ENCODE results near the gene EYS.

EYS gene

GRCh38 chr6:64987066-64987465 lies 720.0 kb downstream of the EYS start:
- Histone ChIP-seq H3K4me2 (ENCODE audit: low read depth, low read length, poor library complexity, severe bottlenecking) (no peak overlapping the region), H3K9ac (ENCODE audit: low read depth, low read length, poor library complexity, severe bottlenecking) (no peak overlapping the region), H3K36me3 (ENCODE audit: insufficient read depth, low read length) (no peaks in the 10 kb centered on the region), H3K9me2 (replicated peaks; ENCODE audit: low read depth, low read length) (no peaks in the 10 kb centered on the region), H3K4me3 (ENCODE audit: low read length, poor library complexity, severe bottlenecking) (no peak overlapping the region), H3K9me3 (ENCODE audit: insufficient read depth, low read depth, low read length) (no peaks in the 10 kb centered on the region), H3F3A (ENCODE audit: low read depth) (no peaks in the 10 kb centered on the region), H2AFZ (ENCODE audit: low read length) (no peak overlapping the region), H3K4me1 (ENCODE audit: insufficient read depth, low read length, poor library complexity, severe bottlenecking) (no peaks in the 10 kb centered on the region), H3K27me3 (ENCODE audit: insufficient read depth, low read length, poor library complexity, severe bottlenecking) (no peaks in the 10 kb centered on the region), H3K79me2 (ENCODE audit: insufficient read depth, low read length) (no peaks in the 10 kb centered on the region), H4K20me1 (ENCODE audit: insufficient read depth, low read length, poor library complexity, severe bottlenecking) (no peaks in the 10 kb centered on the region)
- TF ChIP-seq CTCF (conservative IDR thresholded peaks at IDR 0.05; ENCODE audit: low read length) (no peak), EZH2phosphoT487 (IDR thresholded peaks at IDR 0.05; ENCODE audit: borderline replicate concordance) (no peak)

GRCh38 chr6:64985726-64986125 lies 721.3 kb downstream of the EYS start:
- H3F3A ChIP-seq (ENCODE audit: low read depth) = no peaks in the 10 kb centered on the region
- H3K79me2 ChIP-seq (ENCODE audit: insufficient read depth, low read length) = no peaks in the 10 kb centered on the region
- H4K20me1 ChIP-seq (ENCODE audit: insufficient read depth, low read length, poor library complexity, severe bottlenecking) = no peaks in the 10 kb centered on the region
- no peak overlapping the region for H3K4me3 ChIP-seq (ENCODE audit: low read length, poor library complexity, severe bottlenecking)
- no peak overlapping the region for H3K4me2 ChIP-seq (ENCODE audit: low read depth, low read length, poor library complexity, severe bottlenecking)
- no peaks in the 10 kb centered on the region for H3K4me1 ChIP-seq (ENCODE audit: insufficient read depth, low read length, poor library complexity, severe bottlenecking)
- no peaks in the 10 kb centered on the region for H3K9me3 ChIP-seq (ENCODE audit: insufficient read depth, low read depth, low read length)
- H3K9ac ChIP-seq (ENCODE audit: low read depth, low read length, poor library complexity, severe bottlenecking) = no peak overlapping the region
- no peaks in the 10 kb centered on the region for H3K9me2 ChIP-seq (replicated peaks; ENCODE audit: low read depth, low read length)
- no peaks in the 10 kb centered on the region for H3K36me3 ChIP-seq (ENCODE audit: insufficient read depth, low read length)
- H3K27me3 ChIP-seq (ENCODE audit: insufficient read depth, low read length, poor library complexity, severe bottlenecking) = no peaks in the 10 kb centered on the region
- H2AFZ ChIP-seq (ENCODE audit: low read length) = no peak overlapping the region
- no peak for TF ChIP-seq EZH2phosphoT487 (IDR thresholded peaks at IDR 0.05; ENCODE audit: borderline replicate concordance)
- no peak for TF ChIP-seq CTCF (conservative IDR thresholded peaks at IDR 0.05; ENCODE audit: low read length)

GRCh38 chr6:64984948-64985347 lies 722.1 kb downstream of the EYS start:
- no peaks in the 10 kb centered on the region for H3K9me3 ChIP-seq (ENCODE audit: insufficient read depth, low read depth, low read length)
- no peaks in the 10 kb centered on the region for H3F3A ChIP-seq (ENCODE audit: low read depth)
- TF ChIP-seq CTCF (conservative IDR thresholded peaks at IDR 0.05; ENCODE audit: low read length) (no peak), EZH2phosphoT487 (IDR thresholded peaks at IDR 0.05; ENCODE audit: borderline replicate concordance) (no peak)
- H3K36me3 ChIP-seq (ENCODE audit: insufficient read depth, low read length) = no peaks in the 10 kb centered on the region
- H3K9ac ChIP-seq (ENCODE audit: low read depth, low read length, poor library complexity, severe bottlenecking) = no peak overlapping the region
- no peak overlapping the region for H3K4me2 ChIP-seq (ENCODE audit: low read depth, low read length, poor library complexity, severe bottlenecking)
- H4K20me1 ChIP-seq (ENCODE audit: insufficient read depth, low read length, poor library complexity, severe bottlenecking) = no peaks in the 10 kb centered on the region
- H3K9me2 ChIP-seq (replicated peaks; ENCODE audit: low read depth, low read length) = no peaks in the 10 kb centered on the region; the same call in 1 of the 2 replicates
- no peak overlapping the region for H3K4me3 ChIP-seq (ENCODE audit: low read length, poor library complexity, severe bottlenecking)
- no peak overlapping the region for H2AFZ ChIP-seq (ENCODE audit: low read length)
- H3K27me3 ChIP-seq (ENCODE audit: insufficient read depth, low read length, poor library complexity, severe bottlenecking) = no peaks in the 10 kb centered on the region
- no peaks in the 10 kb centered on the region for H3K79me2 ChIP-seq (ENCODE audit: insufficient read depth, low read length)
- no peaks in the 10 kb centered on the region for H3K4me1 ChIP-seq (ENCODE audit: insufficient read depth, low read length, poor library complexity, severe bottlenecking)

All from Loucy (cell line).